H9 (cell line): Measurements from ENCODE around the gene RAB1A. TPM values are rescaled to one million over a fixed set of nuclear protein-coding genes. Genes with fewer than 3 reads are reported as not detected.

ENCODE experiments used
- DNase-seq: peaks from one replicate; pipeline ENCODE4 v3.0.0-alpha.2; 2017
- H2AFZ ChIP-seq: one replicate; pipeline ENCODE4 v1.6.1; 2013; ENCODE audit warnings: mild to moderate bottlenecking, low read length, control low read depth, moderate library complexity
- H2AK5ac ChIP-seq: 2 replicates; pipeline ENCODE4 v1.6.1; 2013; ENCODE audit warnings: low read length, control low read depth, mixed read lengths; ENCODE audit not compliant: insufficient read length
- H2BK120ac ChIP-seq: one replicate; pipeline ENCODE4 v1.6.1; 2013; ENCODE audit warnings: low read depth, mild to moderate bottlenecking, low read length, control low read depth, inconsistent platforms; ENCODE audit not compliant: poor library complexity, severe bottlenecking
- H2BK12ac ChIP-seq: 2 replicates; pipeline ENCODE4 v1.6.1; 2013; ENCODE audit warnings: low read length, control low read depth, mixed read lengths, low read depth; ENCODE audit not compliant: insufficient read length
- H2BK15ac ChIP-seq: 2 replicates; pipeline ENCODE4 v1.6.1; 2013; ENCODE audit warnings: low read depth, low read length, control low read depth
- H2BK20ac ChIP-seq: one replicate; pipeline ENCODE4 v1.6.1; 2013; ENCODE audit warnings: low read depth, mild to moderate bottlenecking, low read length, control low read depth, inconsistent platforms; ENCODE audit not compliant: poor library complexity, severe bottlenecking
- H2BK5ac ChIP-seq: 2 replicates; pipeline ENCODE4 v1.6.1; 2013; ENCODE audit warnings: low read length, control low read depth, mixed read lengths; ENCODE audit not compliant: insufficient read length
- H3K14ac ChIP-seq: 2 replicates; pipeline ENCODE4 v1.6.1; 2013; ENCODE audit warnings: low read length, control low read depth; ENCODE audit not compliant: insufficient read depth
- H3K18ac ChIP-seq: 2 replicates; pipeline ENCODE4 v1.6.1; 2013; ENCODE audit warnings: low read depth, mild to moderate bottlenecking, mixed read lengths, low read length, control low read depth; ENCODE audit not compliant: insufficient read length
- H3K23ac ChIP-seq: 2 replicates; pipeline ENCODE4 v1.6.1; 2013; ENCODE audit warnings: low read length, control low read depth, mixed read lengths, low read depth; ENCODE audit not compliant: insufficient read length
- H3K23me2 ChIP-seq: 2 replicates; pipeline ENCODE4 v1.6.1; 2013; ENCODE audit warnings: low read depth, mild to moderate bottlenecking, mixed read lengths, low read length, control low read depth; ENCODE audit not compliant: insufficient read length, poor library complexity, severe bottlenecking
- H3K27ac ChIP-seq: 2 replicates; pipeline ENCODE4 v1.5.1; 2013; ENCODE audit warnings: low read length, control low read depth, mixed read lengths, low read depth; ENCODE audit not compliant: insufficient read length
- H3K27me3 ChIP-seq: 2 replicates; pipeline ENCODE4 v1.6.1; 2013; ENCODE audit warnings: low read length, control low read depth, inconsistent platforms; ENCODE audit not compliant: insufficient read depth
- H3K4ac ChIP-seq: 2 replicates; pipeline ENCODE4 v1.6.1; 2013; ENCODE audit warnings: low read depth, mild to moderate bottlenecking, control low read depth, inconsistent platforms, low read length, moderate library complexity
- H3K4me1 ChIP-seq: 2 replicates; pipeline ENCODE4 v1.6.1; 2013; ENCODE audit warnings: low read length, control low read depth, inconsistent platforms; ENCODE audit not compliant: insufficient read depth
- H3K4me2 ChIP-seq: 2 replicates; pipeline ENCODE4 v1.6.1; 2013; ENCODE audit warnings: low read length, control low read depth, mixed read lengths; ENCODE audit not compliant: insufficient read length, insufficient read depth
- H3K56ac ChIP-seq: 2 replicates; pipeline ENCODE4 v1.6.1; 2013; ENCODE audit warnings: low read depth, mild to moderate bottlenecking, mixed read lengths, low read length, control low read depth; ENCODE audit not compliant: insufficient read length
- H3K79me1 ChIP-seq: 2 replicates; pipeline ENCODE4 v1.6.1; 2013; ENCODE audit warnings: low read depth, mild to moderate bottlenecking, moderate library complexity, low read length, control low read depth, inconsistent platforms; ENCODE audit not compliant: insufficient read depth, poor library complexity, severe bottlenecking
- H3K79me2 ChIP-seq: 2 replicates; pipeline ENCODE4 v1.6.1; 2013; ENCODE audit warnings: low read length, control low read depth, inconsistent platforms; ENCODE audit not compliant: insufficient read depth
- H3K9ac ChIP-seq: 2 replicates; pipeline ENCODE4 v1.6.1; 2013; ENCODE audit warnings: low read length, control low read depth, mixed read lengths; ENCODE audit not compliant: insufficient read length; ENCODE audit errors: extremely low read depth
- H3K9me3 ChIP-seq: one replicate; pipeline ENCODE4 v1.6.1; 2013; ENCODE audit warnings: low read depth, low read length, inconsistent platforms; ENCODE audit not compliant: control insufficient read depth
- H3T11ph ChIP-seq: one replicate; pipeline ENCODE4 v1.6.1; 2013; ENCODE audit warnings: mild to moderate bottlenecking, low read length, control low read depth, inconsistent platforms
- H4K20me1 ChIP-seq: one replicate; pipeline ENCODE4 v1.6.1; 2013; ENCODE audit not compliant: control insufficient read depth, insufficient read length, insufficient read depth
- H4K5ac ChIP-seq: 2 replicates; pipeline ENCODE4 v1.6.1; 2013; ENCODE audit warnings: low read depth, mild to moderate bottlenecking, mixed read lengths, low read length, control low read depth; ENCODE audit not compliant: insufficient read length
- H4K8ac ChIP-seq: replicated peaks from 2 replicates; pipeline ENCODE4 v1.6.1; 2013; ENCODE audit warnings: low read length, control low read depth, mixed read lengths, low read depth; ENCODE audit not compliant: insufficient read length
- H4K91ac ChIP-seq: 2 replicates; pipeline ENCODE4 v1.6.1; 2013; ENCODE audit warnings: low read depth, mild to moderate bottlenecking, moderate library complexity, mixed read lengths, low read length, control low read depth; ENCODE audit not compliant: insufficient read length
- H3K27ac Mint-ChIP-seq, 3 experiments: 2 replicates in 2 of 3; 3 replicates in 1 of 3; pipeline ENCODE4 v1.8.0; 2020 to 2021; ENCODE audit warnings: mixed read lengths in 3 of 3, mild to moderate bottlenecking in 1 of 3, moderate library complexity in 1 of 3
- H3K27me3 Mint-ChIP-seq: 2 replicates; pipeline ENCODE4 v1.8.0; 2021; ENCODE audit warnings: low read depth, mild to moderate bottlenecking, moderate library complexity, mixed read lengths
- H3K36me3 Mint-ChIP-seq, 3 experiments: 2 replicates in 2 of 3; 3 replicates in 1 of 3; pipeline ENCODE4 v1.8.0; 2020 to 2021; ENCODE audit warnings: low read depth in 3 of 3, mixed read lengths in 3 of 3; ENCODE audit not compliant: insufficient read depth in 1 of 3
- H3K4me1 Mint-ChIP-seq, 2 experiments: 2 replicates each; pipeline ENCODE4 v1.8.0; 2020; ENCODE audit warnings: mixed read lengths in 2 of 2
- H3K4me3 Mint-ChIP-seq, 2 experiments: 2 replicates in 1 of 2; 3 replicates in 1 of 2; pipeline ENCODE4 v1.8.0; 2020 to 2021; ENCODE audit warnings: mild to moderate bottlenecking in 2 of 2, mixed read lengths in 2 of 2, moderate library complexity in 1 of 2
- H3K9me3 Mint-ChIP-seq, 2 experiments: 2 replicates in 1 of 2; 3 replicates in 1 of 2; pipeline ENCODE4 v1.8.0; 2020; ENCODE audit warnings: mild to moderate bottlenecking in 2 of 2, mixed read lengths in 2 of 2, moderate library complexity in 1 of 2
- CTCF ChIP-seq: fragments of 200-600 bp; sonication (generic); conservative IDR thresholded peaks from 3 replicates; pipeline ENCODE4 v1.8.0; 2021; ENCODE audit warnings: antibody characterized with exemption, mild to moderate bottlenecking
- WGBS: extraction: QIAGEN DNeasy Blood & Tissue Kit; methylation state at CpG from one replicate; pipeline ENCODE4 v1.1.7; 2013; ENCODE audit warnings: missing lambda C conversion rate, low lambda C conversion rate, mixed read lengths; ENCODE audit not compliant: insufficient read length; ENCODE audit errors: extremely low coverage; 5-methylcytosine and 5-hydroxymethylcytosine counted together
- total RNA-seq: library from RNA; stranded (reverse); gene quantifications from 2 replicates; pipeline ENCODE4 v1.2.1, GENCODE V29; 2021

RAB1A gene
- total RNA-seq, 1 experiment from 2014 or later, result 112 TPM

GRCh38 chr2:65075176-65075575 lies 54.7 kb downstream of the RAB1A start:
- H3K56ac ChIP-seq, result no peak overlapping the region
- TF ChIP-seq CTCF, result no peak
- H3K4ac ChIP-seq, result no peak overlapping the region
- no peak for DNase-seq
- H3K9ac ChIP-seq, result no peak overlapping the region
- peaks cover 25 to 27% of the 10 kb centered on the region in 2 experiments for H3K4me1 Mint-ChIP-seq
- H3K23me2 ChIP-seq, result no peaks in the 10 kb centered on the region
- no peak overlapping the region for H3T11ph ChIP-seq
- no peak overlapping the region for H3K27ac ChIP-seq
- no peaks in the 10 kb centered on the region for H3K27me3 ChIP-seq
- no peak overlapping the region for H3K4me2 ChIP-seq
- H3K36me3 Mint-ChIP-seq, result peaks cover 33 to 69% (median 65%) of the 10 kb centered on the region in 3 experiments
- peaks cover 10% of the 10 kb centered on the region; the same call in 1 of the 2 replicates for H3K4me1 ChIP-seq
- H2AFZ ChIP-seq, result no peak overlapping the region
- H3K9me3 ChIP-seq, result no peaks in the 10 kb centered on the region
- H2BK15ac ChIP-seq, result no peak overlapping the region
- no peaks in the 10 kb centered on the region for H3K79me1 ChIP-seq
- H3K79me2 ChIP-seq, result no peaks in the 10 kb centered on the region
- H3K27me3 Mint-ChIP-seq, result no peaks in the 10 kb centered on the region
- H3K4me3 Mint-ChIP-seq, result no peak overlapping the region
- H3K9me3 Mint-ChIP-seq, result no peaks in the 10 kb centered on the region
- no peak overlapping the region for H3K14ac ChIP-seq
- no peaks in the 10 kb centered on the region for H4K20me1 ChIP-seq
- H2AK5ac ChIP-seq, result no peak overlapping the region
- no peak overlapping the region for H2BK20ac ChIP-seq
- H2BK5ac ChIP-seq, result no peak overlapping the region
- no peak overlapping the region for H4K91ac ChIP-seq
- no peak overlapping the region for H2BK12ac ChIP-seq
- no peak overlapping the region for H4K5ac ChIP-seq
- H4K8ac ChIP-seq, result no peak overlapping the region
- no peak overlapping the region for H3K27ac Mint-ChIP-seq
- H2BK120ac ChIP-seq, result no peak overlapping the region
- H3K18ac ChIP-seq, result no peak overlapping the region
- H3K23ac ChIP-seq, result no peak overlapping the region
- WGBS, result no CpG with 5 or more reads among the region's 9 CpGs
